ENCODE data around the gene MFN1.

The MFN1 gene

GRCh38 chr3:179432021-179432420 lies 84.5 kb downstream of the MFN1 start:
- peak; percentile 72 for DNase-seq (ENCODE audit: low spot score)

GRCh38 chr3:179432451-179432850 lies 84.9 kb downstream of the MFN1 start:
- DNase-seq (ENCODE audit: low spot score): no peak

GRCh38 chr3:179436517-179436916 lies 89.0 kb downstream of the MFN1 start:
- DNase-seq (ENCODE audit: low spot score): no peak

- no peak for DNase-seq (ENCODE audit: low spot score)
Measured at GRCh38 chr3:179438841-179439240, 91.3 kb downstream of the MFN1 start.
